ENCODE measurements around the gene CRMP1.
"Not testable (repeated sequence)": the region's sequence is repeated elsewhere in the genome, so short reads cannot be mapped to it uniquely, and the experiment has no call there.

Gene CRMP1

DNA sequence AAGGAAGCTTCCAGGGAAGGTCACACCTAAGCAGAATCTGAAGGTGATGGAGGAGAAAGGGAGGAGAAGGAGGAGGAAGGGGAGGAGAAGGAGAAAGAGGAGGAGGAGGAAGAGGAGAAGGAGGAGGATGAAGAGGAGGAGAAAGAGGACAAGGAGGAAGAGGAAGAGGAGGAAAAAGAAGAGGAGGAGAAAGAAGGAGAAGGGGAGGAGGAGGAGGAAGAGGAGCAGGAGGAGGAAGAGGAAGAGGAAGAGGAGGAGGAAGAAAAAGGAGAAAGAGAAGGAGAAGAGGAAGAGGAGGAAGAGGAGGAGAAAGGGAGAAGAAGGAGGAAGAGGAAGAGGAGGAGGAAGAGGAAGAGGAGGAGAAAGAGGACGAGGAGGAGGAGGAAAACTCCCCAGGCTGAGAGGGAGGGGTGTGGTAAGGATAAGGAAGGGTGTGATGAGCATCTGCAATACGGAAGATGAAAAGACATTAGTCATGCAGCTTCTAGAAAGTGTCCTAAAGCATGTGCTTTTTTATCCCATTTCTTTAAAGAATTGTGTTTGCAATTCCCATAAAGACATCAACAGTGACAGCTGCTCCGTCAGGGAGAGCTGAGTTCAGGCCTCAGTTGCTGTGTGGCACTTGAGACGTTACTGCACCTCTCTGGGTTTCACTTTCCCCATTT, 41.1 kb downstream of the CRMP1 start:
- no peak for DNase-seq

DNA sequence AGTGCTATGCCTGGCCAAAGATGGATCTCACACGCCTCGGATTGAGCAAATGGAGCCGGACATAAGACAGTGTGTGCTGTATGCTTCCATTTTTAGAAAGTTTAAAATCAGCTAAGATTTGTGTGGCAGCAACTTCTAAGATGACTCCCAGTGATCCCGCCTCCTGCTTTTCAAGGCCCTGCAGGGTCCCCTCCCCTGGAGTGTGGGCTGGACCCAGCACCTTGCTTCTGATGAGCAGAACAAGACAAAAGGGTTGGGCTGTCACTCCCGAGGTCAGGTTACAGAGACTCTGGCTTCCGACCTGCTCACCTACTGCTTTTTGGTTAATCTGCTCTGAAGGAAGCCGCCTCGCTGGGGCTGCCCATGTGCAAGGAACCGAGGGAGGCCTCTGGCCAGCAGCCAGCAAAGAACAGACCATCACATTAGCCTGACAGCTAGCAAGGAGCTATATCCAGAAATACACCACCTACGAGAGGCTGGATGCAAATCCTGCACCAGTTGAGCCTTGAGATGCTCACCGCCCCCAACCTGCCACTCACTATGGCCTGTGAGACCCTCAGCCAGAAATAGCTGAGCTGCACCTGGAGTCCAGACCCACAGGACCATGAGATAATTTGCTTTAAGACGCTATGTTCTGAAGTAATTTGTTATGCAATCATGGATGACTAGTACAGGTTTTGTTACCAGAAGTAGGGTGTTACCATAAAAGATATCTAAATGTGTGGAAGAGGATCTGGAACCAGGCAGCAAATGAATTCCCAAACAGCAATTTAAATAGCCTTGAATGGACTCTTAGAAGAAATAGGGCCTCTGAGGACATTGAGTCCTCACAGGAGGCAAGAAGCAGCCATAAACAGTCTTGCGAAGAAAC, 47.6 kb downstream of the CRMP1 start:
- DNase-seq: no peak

DNA sequence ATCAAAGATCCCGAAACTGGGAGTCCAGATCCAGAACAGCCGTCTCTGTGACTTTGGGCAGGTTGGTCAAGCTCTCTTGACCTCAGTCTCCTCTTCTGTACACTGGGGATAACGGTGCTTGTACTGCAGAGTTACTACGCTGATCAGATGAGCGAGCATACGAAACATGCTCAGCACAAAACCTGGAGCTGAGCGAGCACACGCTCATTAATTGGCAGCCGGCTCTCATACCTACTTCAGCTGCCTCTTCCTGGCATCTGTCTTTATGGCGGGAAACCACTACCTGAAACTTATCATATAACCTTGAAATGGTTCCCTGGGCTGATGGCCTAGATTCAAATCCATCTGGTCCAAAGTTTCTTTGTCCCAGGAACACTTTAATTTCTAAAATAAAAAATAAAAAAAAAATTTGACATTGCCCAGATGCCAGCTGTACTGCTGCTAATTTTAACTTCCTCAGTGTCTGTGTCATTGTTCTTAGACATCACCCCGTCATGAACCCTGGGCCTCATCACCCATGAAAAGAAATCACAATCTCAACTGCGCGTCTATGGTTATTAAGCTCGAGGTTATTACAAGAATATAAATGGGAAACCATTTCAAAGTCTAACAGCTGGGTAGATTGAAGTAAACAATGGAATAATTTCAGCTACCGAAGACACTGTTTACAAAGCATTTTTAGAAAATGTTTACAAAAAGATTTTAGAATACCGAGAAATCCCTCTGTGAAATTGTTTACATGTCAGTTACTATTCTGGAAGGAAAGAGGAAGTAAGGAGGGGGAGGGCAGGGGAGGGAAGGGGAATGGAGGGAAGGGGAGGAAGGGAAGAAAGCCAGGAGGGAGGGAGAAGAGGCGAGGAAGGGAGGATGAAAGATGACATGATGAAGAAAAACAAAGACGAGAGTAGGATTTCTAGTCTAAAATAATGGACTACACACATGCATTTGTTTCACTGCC, 49.0 kb downstream of the CRMP1 start:
- no peak for DNase-seq

DNA sequence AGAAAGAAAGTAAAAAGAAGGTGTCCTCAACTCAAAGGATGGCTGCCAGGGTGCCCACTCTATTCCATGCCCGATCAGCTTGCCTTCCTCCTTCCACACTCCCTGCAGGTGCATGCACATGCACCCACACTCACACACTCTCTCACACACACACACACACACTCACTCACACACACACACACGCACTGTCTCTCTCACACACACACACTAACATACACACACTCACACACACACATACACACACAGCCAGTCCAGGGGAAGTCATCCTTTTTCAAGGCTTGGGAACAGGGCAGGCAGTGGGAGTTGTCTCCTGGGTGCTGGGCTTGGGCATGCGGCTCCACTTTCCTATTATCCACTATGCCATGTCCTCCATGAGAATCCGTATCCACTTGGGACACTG, 50.4 kb downstream of the CRMP1 start:
- DNase-seq: no peak

DNA sequence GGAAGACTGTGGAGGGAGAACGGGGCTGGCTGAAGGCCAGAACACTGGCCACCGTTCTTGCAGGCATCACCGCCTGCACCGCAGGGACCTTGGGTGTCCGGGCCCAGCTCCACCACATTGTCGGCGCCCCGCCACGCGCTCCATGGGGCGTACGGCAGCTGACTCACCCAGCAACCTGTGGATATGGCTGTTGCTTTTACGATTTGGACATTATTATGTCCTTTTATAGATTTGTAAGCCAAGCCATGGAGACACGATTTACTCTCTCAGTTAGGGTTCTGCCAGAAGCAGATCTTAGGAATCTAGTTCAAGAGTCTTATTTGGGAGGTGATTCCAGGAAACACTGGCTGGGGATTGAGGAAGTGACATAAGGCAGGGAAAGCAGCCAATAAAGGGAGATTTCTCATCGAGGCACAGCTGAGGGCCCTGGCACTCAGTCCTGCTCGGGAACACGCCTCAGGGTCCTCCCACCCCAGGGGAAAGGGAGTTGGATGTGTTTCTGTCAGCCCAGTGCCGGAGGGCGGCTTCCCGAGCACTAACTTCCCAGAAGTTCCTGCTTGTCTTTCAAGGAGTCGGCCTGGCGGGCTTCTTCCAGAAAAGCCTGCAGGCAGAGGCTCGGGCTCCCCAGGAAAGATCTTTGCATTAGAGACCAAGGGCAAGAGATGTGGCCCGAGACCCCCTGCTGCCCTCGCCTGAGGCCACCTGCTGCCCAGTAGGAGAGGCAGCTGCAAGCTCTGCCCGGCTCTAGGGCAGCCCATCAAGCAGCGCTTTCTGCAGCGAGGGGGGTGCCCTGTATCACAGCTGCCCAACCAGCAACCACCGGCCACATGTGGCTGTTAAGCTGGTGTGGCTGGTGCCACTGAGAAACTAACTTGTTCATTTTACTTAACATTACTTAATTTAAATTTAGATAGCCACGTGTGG, 52.9 kb downstream of the CRMP1 start:
- DNase-seq: no peak

DNA sequence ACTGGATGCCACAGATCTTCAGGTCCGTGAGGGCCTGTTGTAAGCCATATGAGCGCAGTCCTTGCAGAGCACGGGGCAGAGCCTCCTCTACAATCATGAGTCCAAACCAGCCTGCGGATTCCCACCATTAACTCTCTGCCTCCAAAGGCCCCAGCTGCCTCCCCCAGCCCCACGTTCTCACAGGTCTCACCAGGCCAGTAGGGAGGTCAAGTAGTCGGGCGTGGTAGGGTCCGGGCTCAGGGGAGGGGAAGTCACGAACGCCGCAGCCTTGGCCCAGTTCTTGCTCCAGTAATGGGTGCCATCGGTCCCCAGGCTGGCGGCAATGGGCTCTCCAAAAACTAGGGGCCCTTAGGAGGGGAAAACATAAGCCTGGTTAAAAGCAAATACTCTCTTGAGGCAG, 53.6 kb downstream of the CRMP1 start:
- DNase-seq: no peak

DNA sequence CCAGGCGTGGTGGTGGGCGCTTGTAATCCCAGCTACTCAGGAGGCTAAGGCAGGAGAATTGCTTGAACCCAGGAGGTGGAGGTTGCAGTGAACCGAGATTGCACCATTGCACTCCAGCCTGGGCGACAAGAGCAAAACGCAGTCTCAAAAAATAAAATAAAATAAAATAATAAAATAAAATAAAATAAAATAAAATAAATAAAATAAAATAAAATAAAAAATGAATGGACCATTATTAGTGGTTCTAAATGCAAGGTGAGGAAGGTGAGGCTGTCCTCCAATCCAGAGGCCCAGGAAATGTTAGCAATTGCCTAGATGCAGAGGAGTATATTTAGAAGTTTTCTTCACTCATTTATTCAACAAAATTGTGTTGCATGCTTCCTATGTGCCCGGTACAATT, 55.4 kb downstream of the CRMP1 start:
- DNase-seq: not testable (repeated sequence)

DNA sequence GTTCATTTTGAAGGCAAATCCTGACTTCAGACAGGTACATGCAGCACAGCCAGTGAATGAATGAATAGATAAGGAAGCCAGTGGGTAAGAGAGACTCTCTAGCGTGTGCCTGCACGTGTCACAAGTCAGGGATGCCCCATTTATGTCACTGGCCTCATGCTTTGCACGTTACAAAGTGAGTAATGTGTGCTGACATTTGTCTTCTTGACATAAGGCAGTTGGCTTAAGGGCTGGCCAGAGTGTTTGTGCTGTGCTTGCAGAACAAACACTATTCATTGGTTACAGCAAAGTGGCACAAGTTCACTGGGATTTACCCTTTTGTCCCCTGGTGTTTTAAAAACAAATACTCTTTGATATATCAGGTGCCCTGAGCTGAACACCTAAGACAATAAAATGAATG, 55.9 kb downstream of the CRMP1 start:
- no peak for DNase-seq

DNA sequence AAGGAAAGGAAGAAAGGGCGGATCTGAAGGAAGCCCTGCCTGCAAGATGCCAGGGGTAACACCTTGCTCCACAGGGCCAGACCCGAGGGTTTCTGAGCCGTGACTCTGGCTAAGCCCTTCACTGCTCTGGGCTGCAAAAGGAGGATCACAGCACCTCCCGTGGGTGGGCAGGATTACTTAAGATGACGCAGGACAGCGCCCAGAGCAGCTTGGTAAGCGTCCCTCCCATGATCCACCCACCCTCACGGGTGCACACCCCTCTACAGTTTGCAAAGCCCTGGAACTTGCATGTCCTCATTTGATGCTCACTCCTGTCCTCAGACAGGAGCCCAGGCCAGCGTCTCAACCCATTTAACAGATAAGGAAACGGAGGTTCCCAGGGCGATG, 64.9 kb downstream of the CRMP1 start:
- no peak for DNase-seq

DNA sequence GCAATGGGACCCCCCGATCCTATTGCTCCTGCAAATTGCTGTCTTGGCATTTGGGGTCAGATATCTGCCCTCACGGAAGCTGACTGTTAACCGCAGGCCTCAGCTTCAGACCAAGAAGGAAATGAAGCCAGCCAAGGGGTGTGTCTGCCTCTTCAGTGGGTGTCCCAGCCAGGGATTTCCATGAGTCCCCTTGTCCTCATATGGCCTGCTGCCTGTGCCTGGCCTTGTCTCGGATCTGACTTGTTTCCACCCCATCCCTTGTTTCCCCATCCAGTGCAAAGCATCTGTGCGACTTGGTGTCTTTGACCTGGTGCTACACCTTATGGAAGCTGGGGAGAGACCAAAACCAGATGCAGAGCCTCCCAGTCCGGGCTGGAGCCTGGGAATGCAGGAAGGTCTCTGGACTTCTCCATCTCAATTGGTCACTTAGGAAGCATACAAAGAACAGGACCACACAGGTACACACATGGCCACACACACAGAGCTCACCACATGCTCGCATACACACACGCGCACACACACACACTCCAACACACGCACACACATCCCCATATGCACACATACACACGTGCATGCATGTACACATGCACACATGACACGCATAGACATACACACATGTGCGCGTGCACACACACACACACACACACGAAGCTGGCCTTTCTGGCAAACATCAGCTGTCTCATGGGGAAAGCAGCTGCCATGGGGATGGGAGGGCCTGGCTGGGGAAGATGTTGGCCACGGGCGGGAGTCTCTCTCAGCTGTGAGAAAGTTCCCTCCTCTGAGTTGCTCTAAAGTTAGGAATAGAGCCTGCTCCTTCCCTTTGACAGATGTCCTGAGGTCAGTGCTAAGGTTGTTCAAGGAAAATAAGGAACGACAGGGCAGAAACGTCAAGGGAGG, 65.5 kb downstream of the CRMP1 start:
- no peak for DNase-seq

DNA sequence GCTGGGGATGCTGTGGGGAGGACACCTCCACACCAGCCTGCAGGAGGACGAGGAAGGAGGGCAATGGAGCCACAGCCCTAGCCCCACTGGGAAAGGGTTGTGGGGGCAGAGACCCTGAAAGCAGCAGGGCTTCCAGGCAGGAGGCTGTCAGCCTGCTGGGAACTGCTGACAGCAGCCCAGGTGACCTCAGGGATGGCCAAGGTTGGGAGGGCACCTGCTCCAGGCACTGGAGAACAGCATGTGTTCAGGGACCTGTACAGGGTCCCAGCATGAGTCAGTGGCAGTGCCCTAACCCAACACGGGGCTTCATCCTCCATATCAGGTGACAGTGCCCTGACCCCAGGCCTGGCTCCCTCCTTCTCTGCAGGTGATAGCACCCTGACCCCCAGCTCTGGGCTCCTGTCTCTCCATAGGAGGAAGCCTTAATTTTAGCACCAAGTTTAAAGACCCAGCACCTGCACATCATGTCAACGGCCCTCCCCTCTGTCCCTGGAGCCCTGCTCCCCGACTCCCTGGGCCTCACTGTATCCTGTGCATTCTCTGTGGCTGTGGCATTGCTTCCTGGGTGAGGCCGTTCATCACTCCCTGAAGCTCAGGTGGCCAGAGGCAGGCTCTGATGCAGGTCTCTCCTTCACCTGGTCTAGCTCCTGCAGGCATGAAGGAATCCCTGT, 66.3 kb downstream of the CRMP1 start:
- DNase-seq: no peak

DNA sequence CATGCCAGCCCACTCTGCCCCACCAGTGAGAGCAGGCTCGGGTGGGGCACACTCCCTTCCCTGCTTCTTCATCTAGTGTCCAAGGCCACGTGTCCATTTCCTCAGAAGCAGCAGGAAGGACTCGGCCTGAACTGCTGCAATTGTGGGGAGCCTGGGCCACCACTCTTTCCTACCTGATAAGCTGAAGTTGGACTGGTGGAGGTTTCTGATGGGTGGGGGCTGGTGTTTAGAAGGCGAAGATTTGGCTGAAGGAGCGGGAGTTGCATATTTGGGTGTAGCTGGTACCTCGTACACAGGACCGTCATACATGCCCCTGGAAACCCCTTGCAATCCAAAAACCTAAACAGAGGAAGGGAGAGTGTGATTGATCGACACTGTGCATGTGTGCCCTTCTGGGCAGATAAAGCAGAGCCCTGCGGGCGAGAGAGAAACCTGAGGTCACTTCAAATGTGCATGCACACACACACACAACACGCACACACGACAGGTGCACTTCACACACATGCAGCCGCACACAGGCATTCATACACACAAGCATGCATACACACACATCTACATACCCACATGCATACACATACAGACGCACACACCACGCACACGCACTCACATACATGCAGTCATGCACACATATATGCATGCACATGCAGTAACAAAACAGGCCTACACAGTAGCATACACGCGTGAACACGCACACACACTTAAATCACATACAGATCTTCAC, 67.4 kb downstream of the CRMP1 start:
- no peak for DNase-seq

DNA sequence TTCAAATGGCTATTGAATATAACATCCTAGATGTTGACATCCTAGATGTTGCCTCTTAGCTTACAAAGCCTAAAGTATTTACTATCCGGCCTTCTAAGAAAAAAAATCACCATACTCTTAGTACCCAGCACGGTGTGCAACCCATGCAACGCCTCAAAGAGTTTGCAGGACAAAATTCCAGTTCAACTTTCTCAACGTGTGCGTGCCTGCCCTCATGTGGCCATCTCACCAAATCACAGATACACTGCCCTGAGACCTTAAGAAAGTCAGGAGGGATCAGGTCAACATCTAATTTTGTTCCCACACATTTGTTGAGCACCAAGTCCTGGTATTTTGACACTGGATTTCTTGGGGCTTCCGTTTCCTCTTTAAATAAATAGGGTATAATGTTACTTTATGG, 68.3 kb downstream of the CRMP1 start:
- no peak for DNase-seq

DNA sequence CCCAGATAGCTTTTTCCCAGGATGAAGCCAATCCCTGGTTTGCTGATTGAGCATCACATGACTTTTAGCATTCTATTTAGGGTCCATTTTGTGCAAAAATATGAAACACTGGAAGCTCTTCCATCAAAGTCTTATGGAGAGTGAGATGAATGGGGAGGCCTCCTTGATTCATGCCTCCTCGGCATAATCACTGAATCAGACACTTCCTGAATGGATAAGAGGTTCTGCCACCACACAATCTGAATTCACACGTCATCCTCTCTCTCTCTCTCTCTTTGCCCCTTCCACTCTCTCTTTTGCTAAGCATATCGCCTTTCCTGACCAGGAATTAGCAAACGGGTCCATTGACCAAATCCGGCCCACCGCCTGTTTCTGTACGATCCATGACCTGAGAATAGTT, 68.7 kb downstream of the CRMP1 start:
- no peak for DNase-seq

DNA sequence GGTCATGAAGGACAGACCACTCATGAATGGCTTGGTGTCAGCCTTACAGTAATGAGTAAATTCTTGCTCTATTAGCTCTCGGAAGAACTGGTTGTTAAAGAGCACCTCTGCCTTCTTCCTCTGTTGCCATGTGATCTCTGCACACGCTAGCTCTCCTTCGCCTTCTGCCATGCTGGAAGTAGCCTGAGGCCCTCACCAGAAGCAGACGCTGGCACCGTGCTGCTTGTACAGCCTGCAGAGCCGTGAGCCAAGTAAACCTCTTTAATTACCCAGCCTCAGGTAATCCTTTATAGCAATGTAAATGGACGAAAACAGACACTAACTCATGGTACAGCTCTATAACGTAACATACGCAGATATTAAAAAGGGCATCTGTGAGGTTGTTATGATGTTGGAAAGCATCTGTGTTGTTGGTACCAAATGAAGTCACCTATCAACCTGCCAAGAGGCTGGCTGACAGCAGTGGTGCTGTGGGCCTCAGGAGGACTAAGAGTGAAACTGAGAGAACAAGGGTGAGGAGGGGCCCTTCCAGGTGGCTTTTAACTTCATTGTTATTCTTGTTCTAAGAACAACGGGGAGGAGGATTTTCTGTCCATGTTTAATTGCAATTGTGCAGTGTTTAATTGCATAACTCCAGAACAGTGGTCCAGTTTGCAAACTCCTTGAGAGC, 69.2 kb downstream of the CRMP1 start:
- DNase-seq: no peak

DNA sequence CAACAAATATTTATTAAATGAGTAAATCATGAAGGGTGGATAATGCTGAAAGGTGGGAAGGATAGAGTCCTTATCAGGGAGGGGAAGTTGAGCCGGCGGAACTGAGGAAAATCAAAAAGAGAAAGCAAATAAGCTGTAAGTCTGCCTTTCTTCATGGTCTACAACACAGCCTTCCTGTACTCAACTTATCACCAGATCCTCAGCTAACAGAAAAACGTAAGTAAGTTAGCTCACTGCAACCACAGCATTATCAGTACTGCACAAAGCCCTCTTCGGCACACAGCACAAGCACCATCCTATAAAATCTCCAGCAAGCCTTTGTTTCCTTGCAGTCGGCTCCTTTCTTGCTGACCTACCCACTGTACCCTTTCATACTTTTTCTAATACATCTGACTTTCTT, 70.3 kb downstream of the CRMP1 start:
- no peak for DNase-seq

DNA sequence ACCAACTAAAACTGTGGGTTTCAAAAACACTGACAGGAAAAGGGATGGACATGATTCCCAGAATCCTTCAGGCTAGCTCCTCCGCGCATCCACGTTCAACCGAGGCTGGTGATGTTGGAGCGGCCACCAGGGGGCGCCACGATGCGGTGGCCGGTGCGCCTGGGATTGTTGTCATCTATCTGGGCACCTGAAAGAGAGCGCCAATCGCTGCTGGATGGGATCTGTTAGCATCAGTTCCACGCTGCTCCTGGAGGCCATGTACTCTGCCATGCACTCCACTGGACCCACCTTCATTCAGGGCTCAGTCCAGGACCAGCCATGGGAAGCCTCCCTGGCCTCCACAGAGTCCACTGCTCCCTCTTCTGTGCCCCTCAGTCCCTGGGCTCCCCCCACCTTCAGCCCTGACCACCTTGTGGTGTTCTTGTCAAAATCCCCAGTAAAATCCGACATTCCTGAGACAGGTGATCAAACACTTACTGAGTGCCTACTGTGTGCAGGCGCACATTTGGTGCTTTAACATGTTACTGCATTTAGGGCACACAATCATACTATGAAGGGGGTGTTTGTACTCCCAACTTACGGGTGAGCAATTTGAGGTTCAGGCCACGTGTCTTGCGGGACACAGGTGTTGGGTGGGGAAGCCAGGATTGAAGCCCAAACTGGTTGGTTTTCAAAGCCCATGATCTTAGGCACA, 71.1 kb downstream of the CRMP1 start:
- no peak for DNase-seq

DNA sequence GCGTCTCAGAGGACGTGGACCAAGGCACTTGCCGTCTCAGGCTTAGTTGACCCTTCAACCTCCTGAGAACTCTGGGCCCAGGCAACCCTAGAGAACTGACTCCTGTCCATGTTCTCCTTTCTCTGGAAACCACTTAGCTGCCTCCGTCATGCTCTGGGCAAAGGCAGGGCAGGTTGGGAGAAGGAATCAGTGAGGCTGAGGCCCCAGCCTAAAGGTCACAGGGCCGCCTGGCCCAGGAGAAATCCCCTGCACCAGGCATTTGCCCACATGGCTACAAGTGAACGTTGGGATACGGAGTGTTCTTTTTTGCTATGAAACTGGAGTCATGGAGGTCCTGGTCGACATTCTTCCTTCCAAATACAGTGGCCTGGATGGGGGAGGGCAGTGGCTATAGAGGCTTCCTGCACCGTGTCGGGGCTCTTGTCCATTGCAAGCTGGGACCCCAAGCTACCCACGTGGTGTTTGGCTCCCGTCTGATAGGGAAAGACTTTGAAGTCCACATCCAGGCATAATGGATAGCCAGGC, 76.0 kb downstream of the CRMP1 start:
- no peak for DNase-seq

All from DMS153 (cell line).